Neural cell (in vitro differentiated cells): Measurements from ENCODE around the gene HSPB6. TPM values are rescaled to one million over a fixed set of nuclear protein-coding genes. Genes with fewer than 3 reads are reported as not detected.

ENCODE experiments used
- H2AFZ ChIP-seq: fragments of 200-600, 300-800 bp; sonication (generic), shearing (Covaris generic); 2 replicates; pipeline ENCODE4 v1.6.0; 2014; ENCODE audit warnings: low read depth, mild to moderate bottlenecking, antibody characterized with exemption, low read length, moderate library complexity
- H3F3A ChIP-seq: fragments of 200-600 bp; shearing (Covaris generic); 2 replicates; pipeline ENCODE4 v1.6.1; 2016; ENCODE audit warnings: mild to moderate bottlenecking, moderate library complexity, mixed read lengths, antibody characterized with exemption, low read length; ENCODE audit not compliant: insufficient read depth, poor library complexity, severe bottlenecking
- H3K27ac ChIP-seq: fragments of 200-600, 300-800 bp; sonication (generic), shearing (Covaris generic); 2 replicates; pipeline ENCODE4 v1.5.1; 2014; ENCODE audit warnings: mild to moderate bottlenecking, low read length, moderate library complexity
- H3K27me3 ChIP-seq: fragments of 300-800, 200-600 bp; sonication (generic), shearing (Covaris generic); 2 replicates; pipeline ENCODE4 v1.6.0; 2014; ENCODE audit warnings: mild to moderate bottlenecking, low read depth, low read length, moderate library complexity; ENCODE audit not compliant: insufficient read depth
- H3K36me3 ChIP-seq: fragments of 300-800, 200-600 bp; sonication (generic), shearing (Covaris generic); 2 replicates; pipeline ENCODE4 v1.5.1; 2014; ENCODE audit warnings: mild to moderate bottlenecking, antibody characterized with exemption, low read length, moderate library complexity; ENCODE audit not compliant: insufficient read depth
- H3K4me2 ChIP-seq: fragments of 300-800, 200-600 bp; sonication (generic), shearing (Covaris generic); 2 replicates; pipeline ENCODE4 v1.6.0; 2014; ENCODE audit warnings: mild to moderate bottlenecking, low read length
- H3K4me3 ChIP-seq: fragments of 300-800, 200-600 bp; sonication (generic), shearing (Covaris generic); 2 replicates; pipeline ENCODE4 v1.5.1; 2014; ENCODE audit warnings: mild to moderate bottlenecking, low read length, moderate library complexity
- H3K79me2 ChIP-seq: fragments of 200-600 bp; shearing (Covaris generic); replicated peaks from 2 replicates; pipeline ENCODE4 v1.6.0; 2014; ENCODE audit warnings: mild to moderate bottlenecking, low read length, moderate library complexity; ENCODE audit not compliant: insufficient read depth
- H3K9ac ChIP-seq: fragments of 300-800, 200-600 bp; sonication (generic), shearing (Covaris generic); 2 replicates; pipeline ENCODE4 v1.6.1; 2016; ENCODE audit warnings: mild to moderate bottlenecking, low read length, mixed read lengths
- H3K9me2 ChIP-seq: fragments of 200-600 bp; shearing (Covaris generic); 2 replicates; pipeline ENCODE4 v1.6.1; 2016; ENCODE audit warnings: mild to moderate bottlenecking, low read length, mixed read lengths; ENCODE audit not compliant: insufficient read depth
- H3K9me3 ChIP-seq: fragments of 200-600, 300-800 bp; sonication (generic), shearing (Covaris generic); 2 replicates; pipeline ENCODE4 v1.6.1; 2016; ENCODE audit warnings: mild to moderate bottlenecking, mixed run types, low read length, moderate library complexity, mixed read lengths
- H4K20me1 ChIP-seq: fragments of 200-600 bp; shearing (Covaris generic); 2 replicates; pipeline ENCODE4 v1.6.1; 2016; ENCODE audit warnings: mild to moderate bottlenecking, mixed run types; ENCODE audit not compliant: insufficient read depth
- CTCF ChIP-seq: fragments of 450-650 bp; IDR thresholded peaks from 2 replicates; pipeline ENCODE4 v1.5.1; 2014; ENCODE audit warnings: antibody characterized with exemption, mild to moderate bottlenecking, moderate library complexity; ENCODE audit not compliant: poor library complexity, severe bottlenecking
- EP300 ChIP-seq: fragments of 450-650 bp; conservative IDR thresholded peaks from 2 replicates; pipeline ENCODE4 v1.6.1; 2014; ENCODE audit warnings: antibody characterized with exemption, mild to moderate bottlenecking, moderate library complexity; ENCODE audit not compliant: poor library complexity, severe bottlenecking
- EZH2 ChIP-seq: fragments of 200-600, 300-800 bp; shearing (Covaris generic), sonication (generic); IDR thresholded peaks from 2 replicates; pipeline ENCODE4 v1.6.1; 2014; ENCODE audit warnings: antibody characterized with exemption, low read length, borderline replicate concordance, mild to moderate bottlenecking; ENCODE audit not compliant: insufficient read depth, poor library complexity, severe bottlenecking
- MXI1 ChIP-seq: fragments of 450-650 bp; conservative IDR thresholded peaks from 2 replicates; pipeline ENCODE4 v1.6.1; 2014; ENCODE audit warnings: antibody characterized with exemption, mild to moderate bottlenecking; ENCODE audit not compliant: poor library complexity, severe bottlenecking
- POLR2AphosphoS5 ChIP-seq: IDR thresholded peaks from 2 replicates; pipeline ENCODE4 v1.6.1; 2012
- RAD21 ChIP-seq: fragments of 450-650 bp; conservative IDR thresholded peaks from 2 replicates; pipeline ENCODE4 v1.6.1; 2014; ENCODE audit warnings: antibody characterized with exemption, mild to moderate bottlenecking, moderate library complexity
- REST ChIP-seq: IDR thresholded peaks from 2 replicates; pipeline ENCODE4 v1.6.1; 2012; ENCODE audit warnings: borderline replicate concordance
- SMC3 ChIP-seq: fragments of 450-650 bp; conservative IDR thresholded peaks from 2 replicates; pipeline ENCODE4 v1.6.1; 2014; ENCODE audit warnings: antibody characterized with exemption, mild to moderate bottlenecking, moderate library complexity; ENCODE audit not compliant: poor library complexity
- TAF1 ChIP-seq: IDR thresholded peaks from 2 replicates; pipeline ENCODE4 v1.6.1; 2012; ENCODE audit warnings: low read depth
- polyA plus RNA-seq: library from polyadenylated mRNA; depleted of rRNA; stranded (reverse); fragments of >200 nt; gene quantifications from 2 replicates; pipeline ENCODE4 v1.2.3, GENCODE V29; 2014

Gene HSPB6
- polyA plus RNA-seq, 1 donor from 2014 or later = not detected

GRCh38 chr19:35738021-35738886 is 18.6 kb downstream of the HSPB6 start:
- TF ChIP-seq EP300 (no peak), EZH2 (no peak), REST (no peak), CTCF (no peak), POLR2AphosphoS5 (no peak), SMC3 (no peak), RAD21 (no peak), TAF1 (no peak), MXI1 (no peak)
- H3K4me3 ChIP-seq = no peak overlapping the region
- H3K9me2 ChIP-seq = no peaks in the 10 kb centered on the region
- no peak overlapping the region for H2AFZ ChIP-seq
- H3K9me3 ChIP-seq = no peaks in the 10 kb centered on the region
- no peaks in the 10 kb centered on the region for H3K79me2 ChIP-seq
- no peaks in the 10 kb centered on the region for H3K36me3 ChIP-seq
- H3K27me3 ChIP-seq = no peaks in the 10 kb centered on the region
- H3K9ac ChIP-seq = no peak overlapping the region
- H4K20me1 ChIP-seq = no peaks in the 10 kb centered on the region
- no peak overlapping the region for H3K4me2 ChIP-seq
- no peak overlapping the region for H3K27ac ChIP-seq
- H3F3A ChIP-seq = no peaks in the 10 kb centered on the region

GRCh38 chr19:35736913-35737886 is 19.6 kb downstream of the HSPB6 start:
- Histone ChIP-seq H3K4me3 (no peak overlapping the region), H3K9me3 (no peaks in the 10 kb centered on the region), H3K9me2 (no peaks in the 10 kb centered on the region), H2AFZ (no peak overlapping the region), H3K27me3 (no peaks in the 10 kb centered on the region), H4K20me1 (no peaks in the 10 kb centered on the region), H3K4me2 (no peak overlapping the region), H3K79me2 (no peaks in the 10 kb centered on the region), H3K36me3 (no peaks in the 10 kb centered on the region), H3K27ac (no peak overlapping the region), H3K9ac (no peak overlapping the region), H3F3A (no peaks in the 10 kb centered on the region)
- TF ChIP-seq RAD21 = no peak
- no peak for TF ChIP-seq CTCF
- TF ChIP-seq MXI1 = no peak
- TF ChIP-seq TAF1 = no peak
- TF ChIP-seq SMC3 = no peak
- TF ChIP-seq POLR2AphosphoS5 = no peak
- no peak for TF ChIP-seq EZH2
- TF ChIP-seq REST = no peak
- TF ChIP-seq EP300 = no peak
